MM.1S (cell line): ENCODE measurements around the gene DLAT.

Source experiments
- DNase-seq: peaks from one replicate; pipeline ENCODE4 v3.0.0-alpha.2; 2015
- H2AFZ ChIP-seq: fragments of 300-600 bp; sonication (generic); 2 replicates; pipeline ENCODE4 v1.6.0; 2016; ENCODE audit warnings: antibody characterized with exemption, low read length
- H3F3A ChIP-seq: fragments of 300-600 bp; sonication (generic); 2 replicates; pipeline ENCODE4 v1.6.1; 2016; ENCODE audit warnings: mild to moderate bottlenecking, antibody characterized with exemption, low read length, moderate library complexity, mixed read lengths; ENCODE audit not compliant: insufficient read depth
- H3K27ac ChIP-seq: fragments of 300-600 bp; sonication (generic); 2 replicates; pipeline ENCODE4 v1.5.1; 2016; ENCODE audit warnings: mild to moderate bottlenecking, low read length
- H3K27me3 ChIP-seq: fragments of 300-600 bp; sonication (generic); replicated peaks from 2 replicates; pipeline ENCODE4 v1.6.0; 2016; ENCODE audit warnings: low read length; ENCODE audit not compliant: insufficient read depth
- H3K36me3 ChIP-seq: fragments of 300-600 bp; sonication (generic); replicated peaks from 2 replicates; pipeline ENCODE4 v1.6.1; 2016; ENCODE audit warnings: mild to moderate bottlenecking, low read length, mixed read lengths; ENCODE audit not compliant: insufficient read depth
- H3K4me1 ChIP-seq: fragments of 300-600 bp; sonication (generic); 2 replicates; pipeline ENCODE4 v1.6.1; 2016; ENCODE audit warnings: low read length, mixed read lengths
- H3K4me2 ChIP-seq: fragments of 300-600 bp; sonication (generic); 2 replicates; pipeline ENCODE4 v1.6.0; 2016; ENCODE audit warnings: low read depth, low read length
- H3K4me3 ChIP-seq: fragments of 300-600 bp; sonication (generic); 2 replicates; pipeline ENCODE4 v1.5.1; 2016; ENCODE audit warnings: low read length, mixed read lengths
- H3K79me2 ChIP-seq: fragments of 300-600 bp; sonication (generic); 2 replicates; pipeline ENCODE4 v1.6.1; 2016; ENCODE audit warnings: mixed run types, low read length, mixed read lengths
- H3K9ac ChIP-seq: fragments of 300-600 bp; sonication (generic); 2 replicates; pipeline ENCODE4 v1.6.1; 2016; ENCODE audit warnings: low read length, mixed read lengths
- H3K9me2 ChIP-seq: fragments of 300-600 bp; sonication (generic); replicated peaks from 2 replicates; pipeline ENCODE4 v1.6.1; 2016; ENCODE audit warnings: mild to moderate bottlenecking, low read length, mixed read lengths; ENCODE audit not compliant: insufficient read depth
- H3K9me3 ChIP-seq: fragments of 300-600 bp; sonication (generic); replicated peaks from 2 replicates; pipeline ENCODE4 v1.6.1; 2016; ENCODE audit warnings: mild to moderate bottlenecking, low read length, mixed read lengths; ENCODE audit not compliant: insufficient read depth
- H4K20me1 ChIP-seq: fragments of 300-600 bp; sonication (generic); 2 replicates; pipeline ENCODE4 v1.6.1; 2016; ENCODE audit warnings: mild to moderate bottlenecking, low read length, moderate library complexity, mixed read lengths; ENCODE audit not compliant: insufficient read depth
- CTCF ChIP-seq: fragments of 300-600 bp; sonication (generic); IDR thresholded peaks from 2 replicates; pipeline ENCODE4 v1.5.1; 2016; ENCODE audit warnings: antibody characterized with exemption, low read length, mixed read lengths
- EZH2 ChIP-seq: fragments of 300-600 bp; sonication (generic); optimal IDR thresholded peaks from 2 replicates; pipeline ENCODE3; 2017; ENCODE audit warnings: low read depth, mild to moderate bottlenecking, antibody characterized with exemption, low read length, mixed read lengths
- EZH2phosphoT487 ChIP-seq: fragments of 300-600 bp; sonication (generic); IDR thresholded peaks from 2 replicates; pipeline ENCODE4 v1.6.1; 2018; ENCODE audit warnings: antibody characterized with exemption, low read length

Gene DLAT

GRCh38 chr11:112017538-112017937, 7.7 kb upstream of the DLAT start:
- Histone ChIP-seq H3K9ac (no peak overlapping the region), H2AFZ (no peak overlapping the region), H3K4me1 (no peaks in the 10 kb centered on the region), H4K20me1 (no peaks in the 10 kb centered on the region), H3K9me3 (no peaks in the 10 kb centered on the region), H3F3A (0 out of 2 replicates have a peak, but pooled peaks cover 3% of the 10 kb centered on the region), H3K9me2 (no peaks in the 10 kb centered on the region), H3K4me3 (no peak overlapping the region), H3K27me3 (no peaks in the 10 kb centered on the region), H3K36me3 (no peaks in the 10 kb centered on the region), H3K79me2 (no peaks in the 10 kb centered on the region), H3K4me2 (no peak overlapping the region), H3K27ac (no peak overlapping the region)
- no peak for DNase-seq
- no peak for TF ChIP-seq EZH2
- TF ChIP-seq EZH2phosphoT487 = no peak
- TF ChIP-seq CTCF = no peak

DNA sequence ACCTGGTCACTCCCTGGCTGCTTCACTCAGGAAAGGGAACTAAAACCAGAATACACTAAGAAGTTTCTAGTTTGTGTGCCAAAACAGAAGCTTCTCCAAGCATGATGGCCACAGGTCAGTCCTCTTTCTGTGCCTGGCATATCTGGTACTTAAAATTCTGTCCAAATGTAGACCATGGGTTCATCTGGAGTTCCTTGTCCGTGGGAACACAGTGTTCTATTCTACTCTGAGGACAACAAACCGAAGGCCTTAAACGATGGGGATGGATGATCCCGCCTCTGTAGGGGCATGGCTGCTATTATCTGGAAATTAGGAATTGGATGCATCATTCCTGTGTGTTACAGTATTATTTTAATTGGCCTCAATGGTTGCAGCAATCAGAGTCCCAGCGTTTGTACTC, 6.1 kb upstream of the DLAT start:
- Histone ChIP-seq H3K4me1 (peaks cover 3% of the 10 kb centered on the region; the same call in 1 of the 2 replicates), H3K4me2 (no peak overlapping the region), H3F3A (peaks cover 7% of the 10 kb centered on the region; the same call in 1 of the 2 replicates), H3K79me2 (no peaks in the 10 kb centered on the region), H4K20me1 (no peaks in the 10 kb centered on the region), H2AFZ (no peak overlapping the region), H3K36me3 (no peaks in the 10 kb centered on the region), H3K9me2 (no peaks in the 10 kb centered on the region), H3K4me3 (no peak overlapping the region), H3K9me3 (no peaks in the 10 kb centered on the region), H3K9ac (no peak overlapping the region), H3K27ac (no peak overlapping the region), H3K27me3 (no peaks in the 10 kb centered on the region)
- no peak for DNase-seq
- TF ChIP-seq EZH2 = no peak

GRCh38 chr11:112023104-112023503, 2.1 kb upstream of the DLAT start:
- Histone ChIP-seq H3K9me3 (no peaks in the 10 kb centered on the region), H2AFZ (no peak overlapping the region), H3K36me3 (no peaks in the 10 kb centered on the region), H3K79me2 (peaks cover 10% of the 10 kb centered on the region), H3K27me3 (no peaks in the 10 kb centered on the region), H3K4me1 (peaks cover 3% of the 10 kb centered on the region; the same call in 1 of the 2 replicates), H3F3A (peaks cover 10% of the 10 kb centered on the region), H4K20me1 (no peaks in the 10 kb centered on the region), H3K9ac (no peak overlapping the region), H3K27ac (no peak overlapping the region), H3K4me2 (no peak overlapping the region), H3K4me3 (no peak overlapping the region), H3K9me2 (no peaks in the 10 kb centered on the region)
- no peak for TF ChIP-seq EZH2phosphoT487
- TF ChIP-seq EZH2 = no peak
- no peak for TF ChIP-seq CTCF
- DNase-seq = no peak

GRCh38 chr11:112024178-112024772, 933 bp upstream of the DLAT start:
- Histone ChIP-seq H3K9me2 (no peaks in the 10 kb centered on the region), H3K36me3 (0 out of 2 replicates have a peak, but pooled peaks cover 9% of the 10 kb centered on the region), H3K79me2 (peaks cover 15% of the 10 kb centered on the region), H3K9me3 (no peaks in the 10 kb centered on the region), H3K4me3 (peak overlapping the region; percentile 86), H2AFZ (peak overlapping the region; percentile 94), H3K4me1 (peaks cover 3% of the 10 kb centered on the region; the same call in 1 of the 2 replicates), H4K20me1 (no peaks in the 10 kb centered on the region), H3K4me2 (peak overlapping the region; percentile 74), H3K9ac (peak overlapping the region; percentile 93), H3K27ac (peak overlapping the region; percentile 81), H3K27me3 (no peaks in the 10 kb centered on the region), H3F3A (peaks cover 10% of the 10 kb centered on the region)
- TF ChIP-seq EZH2 = no peak
- TF ChIP-seq CTCF = no peak
- TF ChIP-seq EZH2phosphoT487 = no peak
- DNase-seq = peak; percentile 42
